OCI-LY1 (cell line): Measurements from ENCODE around the gene CHST11.

Experiments
- H2AFZ ChIP-seq: fragments of 200-600 bp; sonication (generic), shearing (Covaris generic); 2 replicates; pipeline ENCODE4 v1.6.0; 2014; ENCODE audit warnings: antibody characterized with exemption, mild to moderate bottlenecking, low read length
- H3F3A ChIP-seq: fragments of 200-600 bp; sonication (generic), shearing (Covaris generic); 2 replicates; pipeline ENCODE4 v1.6.0; 2014; ENCODE audit warnings: mild to moderate bottlenecking, antibody characterized with exemption, low read length, moderate library complexity; ENCODE audit not compliant: insufficient read depth
- H3K27ac ChIP-seq: fragments of 200-600 bp; sonication (generic); 2 replicates; pipeline ENCODE4 v1.5.1; 2014; ENCODE audit warnings: low read length, mixed run types, mild to moderate bottlenecking, low read depth; ENCODE audit not compliant: poor library complexity, severe bottlenecking
- H3K27me3 ChIP-seq: fragments of 200-600 bp; sonication (generic); 2 replicates; pipeline ENCODE4 v1.6.0; 2014; ENCODE audit warnings: antibody characterized with exemption, mild to moderate bottlenecking, low read length, moderate library complexity; ENCODE audit not compliant: insufficient read depth
- H3K36me3 ChIP-seq: fragments of 200-600 bp; sonication (generic); 2 replicates; pipeline ENCODE4 v1.6.1; 2014; ENCODE audit warnings: mild to moderate bottlenecking, antibody characterized with exemption, low read length, moderate library complexity, mixed read lengths; ENCODE audit not compliant: insufficient read depth
- H3K4me1 ChIP-seq: fragments of 200-600 bp; sonication (generic); 2 replicates; pipeline ENCODE4 v1.5.1; 2014; ENCODE audit warnings: mild to moderate bottlenecking, low read length, moderate library complexity; ENCODE audit not compliant: insufficient read depth, severe bottlenecking
- H3K4me2 ChIP-seq: fragments of 200-600 bp; sonication (generic), shearing (Covaris generic); 2 replicates; pipeline ENCODE4 v1.6.1; 2014; ENCODE audit warnings: low read length
- H3K4me3 ChIP-seq: fragments of 200-600 bp; sonication (generic); 2 replicates; pipeline ENCODE4 v1.5.1; 2014; ENCODE audit warnings: low read length, low read depth, mild to moderate bottlenecking, mixed read lengths; ENCODE audit not compliant: poor library complexity, severe bottlenecking
- H3K79me2 ChIP-seq: fragments of 200-600 bp; shearing (Covaris generic); 2 replicates; pipeline ENCODE4 v1.6.1; 2016; ENCODE audit warnings: mixed run types, low read length, mixed read lengths; ENCODE audit not compliant: insufficient read depth
- H3K9ac ChIP-seq: fragments of 200-600 bp; sonication (generic), shearing (Covaris generic); 2 replicates; pipeline ENCODE4 v1.6.1; 2014; ENCODE audit warnings: mild to moderate bottlenecking, low read length, mixed read lengths
- H3K9me2 ChIP-seq: fragments of 200-600 bp; sonication (generic), shearing (Covaris generic); 2 replicates; pipeline ENCODE4 v1.6.1; 2014; ENCODE audit warnings: low read depth, mild to moderate bottlenecking, low read length, mixed read lengths
- H3K9me3 ChIP-seq: fragments of 200-600 bp; shearing (Covaris generic); 2 replicates; pipeline ENCODE4 v1.6.1; 2014; ENCODE audit warnings: low read length, mixed read lengths
- H4K20me1 ChIP-seq: fragments of 200-600 bp; sonication (generic), shearing (Covaris generic); 2 replicates; pipeline ENCODE4 v1.6.0; 2016; ENCODE audit warnings: mild to moderate bottlenecking, low read length; ENCODE audit not compliant: insufficient read depth
- EZH2 ChIP-seq: fragments of 200-600 bp; sonication (generic), shearing (Covaris generic); IDR thresholded peaks from 2 replicates; pipeline ENCODE4 v1.8.0; 2017; ENCODE audit warnings: borderline replicate concordance, mixed run types, mild to moderate bottlenecking, antibody characterized with exemption, low read length, moderate library complexity, mixed read lengths
- TF ChIP-seq, protein P1 (sequence below): fragments of 200-600 bp; sonication (generic), shearing (Covaris generic); IDR thresholded peaks from 2 replicates; pipeline ENCODE4 v1.5.1; 2017; ENCODE audit warnings: mild to moderate bottlenecking, antibody characterized with exemption, low read length, moderate library complexity, mixed read lengths

The CHST11 gene

DNA sequence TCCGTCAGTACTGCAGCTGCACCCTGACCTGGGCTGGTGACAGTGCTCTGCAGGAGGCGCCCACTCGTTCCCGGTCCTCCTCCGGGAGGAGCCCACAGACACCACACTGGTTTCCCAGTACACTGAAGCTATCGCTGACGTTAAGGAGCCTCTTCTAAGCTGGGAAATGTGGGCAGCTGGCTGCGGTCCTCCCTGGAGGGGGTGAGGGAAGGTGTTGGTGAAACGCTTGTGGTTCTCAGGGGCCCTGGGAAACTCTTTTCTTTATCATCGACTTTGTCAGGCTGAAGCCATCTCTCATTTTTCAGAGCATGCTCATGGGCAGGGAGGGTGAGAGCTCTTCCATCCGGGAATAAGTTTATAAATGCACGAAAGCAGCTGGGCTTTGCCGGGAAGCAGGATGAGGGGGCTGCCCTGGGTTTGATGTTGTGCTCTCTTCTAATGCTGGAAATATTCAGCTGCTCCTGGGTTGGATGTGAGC, 176.0 kb downstream of the CHST11 start:
- no peak overlapping the region for H3K9ac ChIP-seq
- no peaks in the 10 kb centered on the region for H4K20me1 ChIP-seq
- H3K4me2 ChIP-seq = no peak overlapping the region
- H3F3A ChIP-seq = no peaks in the 10 kb centered on the region
- no peak overlapping the region for H2AFZ ChIP-seq
- H3K9me3 ChIP-seq = no peaks in the 10 kb centered on the region
- H3K79me2 ChIP-seq = no peaks in the 10 kb centered on the region
- no peaks in the 10 kb centered on the region for H3K9me2 ChIP-seq
- no peak overlapping the region for H3K4me3 ChIP-seq
- TF ChIP-seq, protein P1, sequence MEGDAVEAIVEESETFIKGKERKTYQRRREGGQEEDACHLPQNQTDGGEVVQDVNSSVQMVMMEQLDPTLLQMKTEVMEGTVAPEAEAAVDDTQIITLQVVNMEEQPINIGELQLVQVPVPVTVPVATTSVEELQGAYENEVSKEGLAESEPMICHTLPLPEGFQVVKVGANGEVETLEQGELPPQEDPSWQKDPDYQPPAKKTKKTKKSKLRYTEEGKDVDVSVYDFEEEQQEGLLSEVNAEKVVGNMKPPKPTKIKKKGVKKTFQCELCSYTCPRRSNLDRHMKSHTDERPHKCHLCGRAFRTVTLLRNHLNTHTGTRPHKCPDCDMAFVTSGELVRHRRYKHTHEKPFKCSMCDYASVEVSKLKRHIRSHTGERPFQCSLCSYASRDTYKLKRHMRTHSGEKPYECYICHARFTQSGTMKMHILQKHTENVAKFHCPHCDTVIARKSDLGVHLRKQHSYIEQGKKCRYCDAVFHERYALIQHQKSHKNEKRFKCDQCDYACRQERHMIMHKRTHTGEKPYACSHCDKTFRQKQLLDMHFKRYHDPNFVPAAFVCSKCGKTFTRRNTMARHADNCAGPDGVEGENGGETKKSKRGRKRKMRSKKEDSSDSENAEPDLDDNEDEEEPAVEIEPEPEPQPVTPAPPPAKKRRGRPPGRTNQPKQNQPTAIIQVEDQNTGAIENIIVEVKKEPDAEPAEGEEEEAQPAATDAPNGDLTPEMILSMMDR = no peak
- no peak for TF ChIP-seq EZH2
- H3K27me3 ChIP-seq = no peaks in the 10 kb centered on the region
- no peaks in the 10 kb centered on the region for H3K4me1 ChIP-seq
- H3K27ac ChIP-seq = no peak overlapping the region
- no peaks in the 10 kb centered on the region for H3K36me3 ChIP-seq

DNA sequence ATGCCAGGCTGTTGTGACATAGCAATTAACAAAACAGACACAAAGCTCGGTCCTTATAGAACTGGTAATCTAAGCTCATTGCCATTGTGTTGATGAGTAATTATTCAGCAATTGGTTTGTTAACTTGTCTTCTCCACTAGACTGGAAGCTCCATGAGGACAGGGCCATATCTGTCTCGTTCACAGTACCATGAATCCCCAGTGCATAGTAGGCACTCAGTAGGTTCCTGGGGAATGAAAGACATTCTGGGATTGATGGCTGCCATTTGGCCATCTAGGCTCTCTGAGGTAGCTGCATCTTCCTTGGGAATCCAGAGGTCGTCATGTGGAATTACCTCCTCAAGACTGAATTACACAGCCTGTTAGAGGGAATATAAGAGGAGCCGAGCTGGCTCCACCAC, 177.3 kb downstream of the CHST11 start:
- H3K9me3 ChIP-seq = no peaks in the 10 kb centered on the region
- H2AFZ ChIP-seq = no peak overlapping the region
- H3K9ac ChIP-seq = no peak overlapping the region
- no peak overlapping the region for H3K4me2 ChIP-seq
- no peaks in the 10 kb centered on the region for H3K27me3 ChIP-seq
- no peaks in the 10 kb centered on the region for H3K4me1 ChIP-seq
- H4K20me1 ChIP-seq = no peaks in the 10 kb centered on the region
- no peaks in the 10 kb centered on the region for H3K79me2 ChIP-seq
- no peaks in the 10 kb centered on the region for H3F3A ChIP-seq
- TF ChIP-seq, protein P1 = no peak
- TF ChIP-seq EZH2 = no peak
- H3K9me2 ChIP-seq = no peaks in the 10 kb centered on the region
- H3K36me3 ChIP-seq = no peaks in the 10 kb centered on the region
- no peak overlapping the region for H3K27ac ChIP-seq
- H3K4me3 ChIP-seq = no peak overlapping the region

- Histone ChIP-seq H3K36me3 (no peaks in the 10 kb centered on the region), H2AFZ (no peak overlapping the region), H4K20me1 (no peaks in the 10 kb centered on the region), H3K4me3 (no peak overlapping the region), H3K27me3 (no peaks in the 10 kb centered on the region), H3K4me2 (no peak overlapping the region), H3K79me2 (no peaks in the 10 kb centered on the region), H3K9me3 (no peaks in the 10 kb centered on the region), H3K9me2 (no peaks in the 10 kb centered on the region), H3K27ac (no peak overlapping the region), H3K4me1 (no peaks in the 10 kb centered on the region), H3F3A (no peaks in the 10 kb centered on the region), H3K9ac (no peak overlapping the region)
- no peak for TF ChIP-seq EZH2
- TF ChIP-seq, protein P1 = no peak
Measured at GRCh38 chr12:104634852-104635251, 178.1 kb downstream of the CHST11 start.
